HG02763 (cell line): Measurements from ENCODE around the gene FSTL4.

Source experiments
- ATAC-seq: cut with Tn5 transposase; IDR thresholded peaks from one replicate; pipeline ENCODE4 v1.9.1; 2021; ENCODE audit warnings: mild to moderate bottlenecking, moderate library complexity; ENCODE audit not compliant: unreplicated experiment

FSTL4 gene

DNA sequence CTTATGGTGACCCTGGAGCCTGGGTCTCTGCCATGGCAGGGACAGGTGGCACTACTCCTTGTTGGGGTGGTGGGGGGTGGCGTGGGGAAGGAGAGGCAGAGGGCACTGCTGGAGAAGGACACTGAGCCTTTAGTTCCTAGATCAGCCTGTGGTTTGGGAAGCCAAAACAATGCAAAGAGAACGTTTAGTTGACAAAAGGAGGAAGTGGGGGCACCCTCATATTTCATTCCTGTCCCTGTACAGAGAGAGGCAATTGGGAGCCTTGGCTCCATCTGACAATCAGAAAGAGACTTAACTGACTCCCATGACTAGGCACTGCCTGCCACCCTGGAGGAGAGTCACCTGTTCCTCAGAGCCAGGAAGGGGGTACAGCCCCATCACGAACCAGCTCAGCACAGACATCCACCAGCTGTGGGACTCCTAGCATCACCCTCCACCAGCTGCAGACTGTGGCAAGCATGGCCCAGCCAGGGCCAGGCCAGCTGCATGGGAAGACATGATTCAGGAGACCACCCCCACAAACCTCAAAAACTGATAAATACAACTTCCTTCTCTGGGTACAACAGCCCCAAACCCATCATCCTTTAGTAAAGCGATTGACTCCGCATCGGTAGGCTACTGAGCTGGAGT is 303.1 kb downstream of the FSTL4 start:
- ATAC-seq: no peak

GRCh38 chr5:133307275-133307674 is 305.1 kb downstream of the FSTL4 start:
- ATAC-seq: no peak

GRCh38 chr5:133304707-133305216 is 307.6 kb downstream of the FSTL4 start:
- ATAC-seq: no peak

DNA sequence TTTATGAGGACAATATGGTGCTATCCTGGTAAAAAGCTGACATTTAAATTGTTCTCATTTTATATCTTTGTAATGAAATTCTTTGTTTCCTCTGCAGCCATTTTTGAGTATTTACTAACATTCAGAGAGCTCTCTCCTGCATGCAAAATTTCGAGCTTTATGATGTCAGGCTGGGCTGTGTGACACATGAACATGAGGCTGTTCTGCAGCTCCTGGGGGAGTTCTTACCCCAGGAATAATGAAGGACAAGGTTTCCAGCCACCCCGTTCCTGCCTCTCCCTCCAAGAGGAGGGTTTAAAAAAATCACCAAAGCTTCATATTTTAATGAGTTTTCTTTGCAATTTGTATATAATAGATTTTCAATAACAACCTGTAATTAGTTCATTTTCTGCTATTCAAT is 308.2 kb downstream of the FSTL4 start:
- ATAC-seq: no peak

DNA sequence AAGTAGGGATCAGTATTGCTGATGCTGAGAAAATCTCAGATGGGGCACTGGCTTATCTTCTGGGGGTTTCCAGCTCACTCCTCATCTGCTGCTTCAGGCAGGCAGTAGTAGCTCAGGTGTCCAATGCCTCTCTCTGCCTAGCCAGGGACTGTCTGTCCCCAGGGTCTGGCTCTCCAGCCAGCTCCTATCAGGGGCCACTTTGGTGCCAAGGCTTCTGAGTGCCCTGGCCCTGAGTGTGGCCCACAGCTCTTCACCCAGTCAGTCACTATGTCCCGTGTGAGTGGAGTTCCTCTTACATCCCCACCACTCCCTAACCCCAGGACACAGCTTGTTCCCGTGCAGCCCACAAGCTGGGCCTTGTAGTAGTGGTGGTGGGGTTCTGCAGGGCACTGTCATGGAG is 309.0 kb downstream of the FSTL4 start:
- ATAC-seq: no peak

GRCh38 chr5:133299728-133300127 is 312.6 kb downstream of the FSTL4 start:
- no peak for ATAC-seq

DNA sequence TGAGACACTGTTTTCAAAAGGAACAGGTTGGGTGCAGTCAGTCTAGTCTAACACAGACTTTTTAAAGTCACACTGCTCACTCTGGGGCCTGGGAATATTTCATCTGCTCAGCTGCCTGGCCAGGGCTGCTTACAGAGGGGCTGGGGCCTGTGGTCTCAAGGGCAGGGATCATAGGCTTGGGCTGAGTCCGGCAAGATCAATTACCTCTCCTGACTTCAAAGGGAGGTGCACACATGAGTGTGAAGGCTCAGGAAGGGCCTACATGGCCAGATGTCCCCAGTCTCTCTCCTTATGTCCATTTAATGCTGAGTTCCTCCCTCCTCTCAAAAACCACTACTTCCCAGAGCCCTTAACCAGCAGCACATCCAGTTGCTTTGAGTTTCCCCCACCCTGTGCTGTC is 313.3 kb downstream of the FSTL4 start:
- ATAC-seq: no peak

GRCh38 chr5:133298447-133298846 is 313.9 kb downstream of the FSTL4 start:
- no peak for ATAC-seq

DNA sequence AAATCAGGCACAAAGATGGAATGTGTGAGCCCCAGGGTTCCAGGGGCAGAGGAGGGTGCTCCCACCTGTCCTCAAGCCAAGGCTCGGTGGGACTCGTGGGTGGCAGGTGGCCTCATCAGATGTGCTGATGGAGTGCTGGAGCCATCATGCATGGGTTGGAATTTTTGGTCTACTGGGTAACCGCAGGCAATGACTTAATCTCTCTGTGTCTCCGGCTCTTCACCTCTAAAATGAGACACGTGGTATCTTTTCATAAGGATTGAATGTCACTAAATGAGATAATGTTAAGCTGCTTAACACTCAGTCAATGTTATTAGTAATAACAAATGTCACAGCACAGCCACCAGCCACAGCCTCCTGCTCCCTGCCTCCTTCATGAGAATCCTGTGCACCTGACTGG is 315.0 kb downstream of the FSTL4 start:
- ATAC-seq: no peak

DNA sequence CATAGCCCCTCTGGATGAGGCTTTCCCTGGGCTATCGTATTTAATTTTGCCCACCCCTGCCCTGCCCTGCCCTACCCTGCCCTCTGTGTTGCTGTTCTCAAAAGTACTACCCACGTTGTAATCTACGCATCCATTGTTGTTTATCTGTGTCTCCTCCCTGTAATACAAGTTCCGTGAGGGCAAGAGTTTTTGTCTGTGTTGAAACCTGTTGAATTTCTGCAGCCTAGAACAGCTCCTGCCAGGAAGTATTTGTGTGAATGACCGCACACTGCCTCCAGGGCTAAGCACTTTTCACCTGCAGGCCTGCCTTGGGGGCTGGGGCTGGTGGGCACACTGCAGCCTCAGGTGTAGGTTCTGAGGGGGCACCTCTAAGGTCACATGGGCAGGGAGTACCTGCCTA is 315.7 kb downstream of the FSTL4 start:
- no peak for ATAC-seq

DNA sequence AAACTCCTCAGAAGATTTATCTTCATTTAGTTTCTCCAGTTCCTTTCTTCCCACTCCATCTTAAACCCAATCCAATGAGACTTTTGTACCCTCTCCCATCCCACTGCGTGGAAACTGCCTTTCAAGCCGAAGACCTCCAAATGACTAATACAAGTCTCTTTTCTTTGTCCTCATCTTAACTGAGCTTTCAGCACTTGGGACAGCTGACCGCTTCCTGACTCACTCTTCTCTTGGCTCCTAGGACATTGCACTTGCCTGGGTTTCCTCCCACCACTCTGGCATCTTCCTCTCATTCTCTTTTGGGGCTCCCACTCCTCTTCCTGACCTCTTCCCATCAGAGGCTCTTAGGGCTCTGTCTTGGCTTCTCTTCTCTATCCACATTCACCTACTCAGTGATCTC is 316.8 kb downstream of the FSTL4 start:
- no peak for ATAC-seq

DNA sequence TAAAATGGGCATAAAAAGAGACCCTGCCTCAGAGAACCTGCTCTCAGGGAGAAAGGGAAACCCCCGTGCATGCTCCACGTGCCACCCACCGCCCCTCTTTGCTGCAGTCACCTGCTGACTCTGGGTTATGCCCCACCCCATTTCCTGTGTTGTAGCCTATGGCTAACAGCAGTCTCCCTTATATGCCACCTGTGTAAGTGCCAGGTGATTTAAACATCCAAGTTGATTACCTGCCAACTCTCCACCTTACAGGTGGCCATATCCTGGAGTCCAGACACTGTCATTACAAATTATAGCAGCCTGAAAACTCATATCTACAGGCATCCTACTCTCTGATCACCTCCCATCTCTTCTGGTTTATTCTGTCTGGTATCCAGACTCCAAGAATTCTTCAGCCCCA is 318.0 kb downstream of the FSTL4 start:
- no peak for ATAC-seq

- no peak for ATAC-seq
Observed at GRCh38 chr5:133293960-133294359, 318.4 kb downstream of the FSTL4 start.

GRCh38 chr5:133292300-133292699 is 320.0 kb downstream of the FSTL4 start:
- no peak for ATAC-seq

DNA sequence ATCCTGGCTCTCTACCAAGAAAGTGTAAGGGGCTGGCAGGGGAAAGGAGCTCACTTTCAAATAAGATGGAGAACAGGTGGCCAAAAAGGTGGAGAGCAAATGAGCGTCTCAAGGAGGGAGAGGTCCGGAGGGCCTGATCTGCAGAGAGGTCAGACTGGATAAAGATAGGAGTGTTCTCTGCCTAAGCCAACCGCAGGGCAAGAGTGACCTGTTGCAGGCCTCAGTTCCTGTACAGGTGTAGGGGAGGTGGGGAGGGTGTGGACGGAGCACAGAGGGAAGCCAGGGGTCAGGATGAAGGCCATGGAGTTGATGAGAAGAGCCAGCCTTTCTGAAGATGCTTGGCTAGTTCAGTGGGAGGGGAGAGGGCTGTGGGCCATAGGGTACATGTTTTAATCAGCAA is 320.8 kb downstream of the FSTL4 start:
- no peak for ATAC-seq

GRCh38 chr5:133290669-133291240 is 321.6 kb downstream of the FSTL4 start:
- ATAC-seq: no peak

DNA sequence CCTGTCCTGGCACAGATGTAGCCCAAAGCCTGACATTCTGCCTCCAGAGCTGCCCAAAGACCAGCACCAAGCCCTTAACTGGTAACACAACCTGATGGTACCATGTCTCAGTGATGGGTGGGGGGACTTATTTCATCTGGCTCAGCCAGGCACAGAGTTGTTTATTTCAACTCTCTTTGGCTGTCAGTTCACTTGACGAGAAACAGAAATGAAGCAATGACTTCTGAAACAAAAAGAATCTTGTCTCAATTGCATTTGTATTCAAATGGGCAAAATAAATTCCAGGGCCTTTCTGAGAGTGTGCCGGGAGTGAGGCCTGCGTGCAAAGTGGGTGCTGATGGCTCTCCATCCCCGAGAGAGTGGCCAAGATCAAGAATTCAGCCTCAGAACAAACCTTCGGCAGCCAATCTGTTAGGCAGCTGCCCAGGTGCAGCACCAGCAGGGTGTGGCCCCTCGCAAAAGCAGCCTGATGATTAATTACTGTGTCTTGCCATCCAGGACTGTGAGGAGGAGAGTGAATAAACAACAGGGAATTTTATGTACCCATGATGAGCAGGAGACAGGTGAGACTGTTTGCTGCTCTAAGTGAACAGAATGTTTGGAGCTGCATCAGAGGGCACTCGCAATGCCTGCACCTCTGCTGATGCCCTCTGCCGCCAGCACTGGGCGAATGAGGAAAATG is 322.5 kb downstream of the FSTL4 start:
- ATAC-seq: no peak

DNA sequence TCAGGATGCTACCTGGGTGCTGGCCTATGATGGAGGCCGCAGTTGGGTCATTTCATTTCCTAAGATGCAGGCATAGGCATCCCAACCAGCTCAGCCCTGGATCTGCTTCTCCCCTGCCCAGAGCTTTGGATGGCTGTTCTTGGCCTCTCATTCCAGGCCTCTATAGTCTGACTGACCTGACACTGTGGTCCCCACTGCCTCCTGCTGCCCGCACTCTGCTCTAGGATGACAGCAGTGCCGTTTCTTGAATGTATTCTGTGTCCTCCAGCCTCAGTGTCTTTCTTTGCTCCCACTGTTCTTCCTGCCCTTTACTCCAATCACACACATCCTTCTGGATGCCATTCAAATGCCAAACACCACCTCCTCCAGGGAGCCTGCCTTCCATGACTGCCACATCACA is 324.8 kb downstream of the FSTL4 start:
- ATAC-seq: no peak

GRCh38 chr5:133286483-133286882 is 325.9 kb downstream of the FSTL4 start:
- ATAC-seq: no peak

- no peak for ATAC-seq
Observed at GRCh38 chr5:133285583-133286021, 326.7 kb downstream of the FSTL4 start.

GRCh38 chr5:133284306-133284705 is 328.0 kb downstream of the FSTL4 start:
- no peak for ATAC-seq

- no peak for ATAC-seq
Observed at GRCh38 chr5:133278317-133278716, 334.0 kb downstream of the FSTL4 start.
